Skeletal muscle cell (primary cell): ENCODE results near the gene SLC25A1.
A peak's percentile ranks its signal among the peaks of the same experiment; 100 is the strongest.

Experiments used
- DNase-seq: peaks from one replicate; pipeline ENCODE4 v3.0.0-alpha.2; 2010; ENCODE audit warnings: low read depth
- H3K4me3 ChIP-seq: 2 replicates; pipeline ENCODE4 v1.5.1; 2011; ENCODE audit warnings: low read depth, mild to moderate bottlenecking, control low read depth, low read length, moderate library complexity

Gene SLC25A1

GRCh38 chr22:19178657-19179496 is at the start of gene SLC25A1:
Gene SLC25A1 (minus strand): TSS chr22:19178736. CDS start chr22:19178673, 63 bp downstream.
- peak within 1 kb of the TSS; percentile 79 for H3K4me3 ChIP-seq
- DNase-seq, result peak; percentile 55

GRCh38 chr22:19228179-19228578 is 49.6 kb upstream of the SLC25A1 start:
- no peak for DNase-seq
- H3K4me3 ChIP-seq, result no peak overlapping the region

DNA sequence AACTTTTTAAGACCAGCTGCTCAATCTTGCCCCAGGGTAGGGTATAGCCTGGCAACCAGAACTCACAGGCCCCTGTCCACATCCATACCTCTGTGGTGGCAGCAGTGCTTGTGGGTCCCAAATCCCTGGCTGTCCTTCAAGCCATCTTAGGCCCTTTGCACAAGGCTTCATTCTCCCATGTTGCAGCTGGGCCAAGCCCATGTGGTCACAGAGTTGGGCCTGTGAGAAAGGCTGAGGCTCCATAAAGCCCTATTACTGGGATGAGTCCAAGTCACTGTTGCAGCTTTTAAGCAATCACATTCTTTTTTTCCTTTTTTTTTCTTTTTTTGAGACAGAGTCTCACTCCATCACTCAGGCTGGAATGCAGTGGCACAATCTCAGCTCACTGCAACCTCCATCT is 47.9 kb upstream of the SLC25A1 start:
- DNase-seq, result no peak
- no peak overlapping the region for H3K4me3 ChIP-seq

DNA sequence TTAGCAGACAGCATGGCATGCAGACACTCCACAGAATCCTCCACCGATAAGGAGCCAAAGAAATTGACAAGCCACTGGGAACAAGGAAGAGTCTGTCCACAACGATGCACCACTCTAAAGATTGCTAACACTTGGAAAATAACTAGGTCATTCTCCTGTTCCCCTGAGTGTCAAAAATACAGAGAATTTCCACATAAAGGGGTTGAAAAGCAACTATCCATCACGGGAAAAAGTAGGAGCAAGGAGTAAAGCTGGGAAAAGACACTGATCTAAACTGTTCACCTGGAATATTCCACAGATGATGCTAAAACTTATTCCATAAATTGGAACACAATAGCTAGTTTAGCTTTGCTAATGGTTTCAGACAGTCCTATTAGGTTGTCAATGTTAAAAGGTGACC is 47.0 kb upstream of the SLC25A1 start:
- no peak overlapping the region for H3K4me3 ChIP-seq
- DNase-seq, result no peak

DNA sequence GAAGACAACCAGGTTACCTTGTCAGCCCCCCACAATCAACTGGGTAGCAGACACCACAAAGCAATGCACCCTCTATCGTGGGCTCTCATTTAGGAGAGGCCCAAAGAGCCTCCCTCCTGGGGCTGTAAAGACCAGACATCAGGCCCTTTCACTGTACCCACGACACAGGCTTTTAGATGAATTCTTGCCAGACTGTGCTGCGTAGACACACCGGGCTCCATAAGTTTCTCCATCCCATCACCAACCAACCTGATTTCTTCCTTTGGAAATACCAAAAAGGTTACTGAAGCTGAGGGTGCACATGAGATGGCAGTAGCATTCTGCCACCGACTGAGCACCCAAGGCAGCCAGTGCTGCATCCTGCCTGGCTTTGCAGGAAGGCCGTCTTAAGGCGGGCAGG is 46.4 kb upstream of the SLC25A1 start:
- DNase-seq, result no peak
- H3K4me3 ChIP-seq, result no peak overlapping the region

DNA sequence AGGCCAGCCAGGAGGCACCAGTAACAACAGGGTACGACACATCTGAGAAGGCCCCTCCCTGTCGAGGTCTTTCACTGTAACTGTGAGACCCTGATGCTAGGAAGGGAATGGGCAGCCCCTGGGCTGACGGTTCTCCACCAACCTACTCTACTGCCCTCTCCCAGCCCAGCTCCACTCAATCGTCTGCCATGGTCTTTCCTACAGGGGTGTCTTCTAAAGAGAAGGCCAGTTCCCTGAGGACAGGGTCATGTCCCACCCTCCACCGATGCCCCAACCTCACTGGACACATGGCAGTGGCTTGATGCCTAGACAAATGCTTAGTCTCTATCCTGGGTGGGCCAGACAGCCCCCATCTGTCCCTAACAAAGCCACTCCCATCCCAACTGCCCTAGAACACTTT is 46.0 kb upstream of the SLC25A1 start:
- no peak overlapping the region for H3K4me3 ChIP-seq
- DNase-seq, result no peak

GRCh38 chr22:19223617-19224016 is 45.1 kb upstream of the SLC25A1 start:
- no peak for DNase-seq
- H3K4me3 ChIP-seq, result no peak overlapping the region

- H3K4me3 ChIP-seq, result no peak overlapping the region
- DNase-seq, result no peak
These were observed 44.6 kb upstream of the SLC25A1 start for GRCh38 chr22:19223110-19223509.

DNA sequence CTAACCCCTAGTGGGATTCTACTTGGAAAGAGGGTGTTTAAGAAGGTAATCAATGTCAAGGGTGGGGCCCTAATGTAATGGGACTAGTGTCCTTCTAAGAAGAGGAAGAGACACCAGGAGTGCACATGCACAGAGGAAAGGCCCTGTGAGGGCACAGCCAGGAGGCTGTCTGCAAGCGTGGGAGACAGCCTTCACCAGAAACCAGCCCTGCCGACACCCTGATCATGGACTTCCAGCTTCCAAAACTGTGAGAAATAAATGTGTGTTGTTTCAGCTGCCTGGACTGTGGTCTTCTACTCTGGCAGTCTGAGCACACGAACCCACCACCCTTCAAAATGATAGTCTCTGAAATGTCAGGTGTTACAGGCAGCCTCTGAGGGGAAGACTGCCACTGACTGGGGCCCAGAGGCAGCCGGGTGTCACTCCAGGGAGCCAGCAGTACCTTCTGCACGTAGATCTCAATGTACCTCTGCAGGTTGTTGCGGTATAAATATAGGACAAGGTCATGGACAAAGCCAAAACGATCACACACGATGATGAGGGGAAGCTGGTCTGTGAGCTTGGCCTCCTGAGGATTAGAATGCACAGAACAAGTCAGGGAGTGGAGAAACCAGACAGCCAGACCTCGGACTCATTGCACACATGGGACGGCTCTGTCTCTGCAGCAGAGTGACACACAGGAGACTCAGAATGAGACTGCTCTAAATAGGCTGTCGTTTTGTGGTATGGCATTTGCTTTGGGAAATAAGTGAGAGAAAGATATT is 43.9 kb upstream of the SLC25A1 start:
- DNase-seq, result no peak
- no peak overlapping the region for H3K4me3 ChIP-seq

DNA sequence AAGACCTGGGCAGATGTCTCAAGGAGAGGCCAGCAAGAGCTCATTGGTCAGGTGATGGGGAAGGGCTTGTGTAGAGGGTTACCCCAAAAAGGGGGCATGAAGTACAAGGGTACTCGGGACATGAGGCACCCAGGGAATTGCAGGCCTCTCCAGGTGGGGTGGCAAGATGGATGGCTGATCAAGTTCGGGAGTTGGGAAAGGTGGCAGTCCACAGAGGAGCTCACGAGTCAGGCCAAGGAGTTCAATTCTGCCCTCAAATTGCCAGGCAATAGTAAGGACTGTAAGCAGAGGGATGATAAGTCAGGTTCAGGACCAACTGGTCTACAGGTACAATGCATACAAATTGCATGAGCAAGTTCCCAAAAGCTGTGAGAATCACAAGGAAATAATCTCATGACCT is 42.3 kb upstream of the SLC25A1 start:
- no peak overlapping the region for H3K4me3 ChIP-seq

GRCh38 chr22:19218541-19219233 is 40.2 kb upstream of the SLC25A1 start:
- DNase-seq, result no peak

More for the DNA sequence above, 42.3 kb upstream of the SLC25A1 start:
- no peak for DNase-seq

GRCh38 chr22:19216579-19216978 is 38.0 kb upstream of the SLC25A1 start:
- H3K4me3 ChIP-seq, result no peak overlapping the region
- no peak for DNase-seq

More at GRCh38 chr22:19218541-19219233, 40.2 kb upstream of the SLC25A1 start:
- H3K4me3 ChIP-seq, result no peak overlapping the region

- no peak for DNase-seq
- no peak overlapping the region for H3K4me3 ChIP-seq
These were observed 36.8 kb upstream of the SLC25A1 start for GRCh38 chr22:19215360-19215759.

- DNase-seq, result no peak
- no peak overlapping the region for H3K4me3 ChIP-seq
These were observed 35.5 kb upstream of the SLC25A1 start for GRCh38 chr22:19214078-19214473.

DNA sequence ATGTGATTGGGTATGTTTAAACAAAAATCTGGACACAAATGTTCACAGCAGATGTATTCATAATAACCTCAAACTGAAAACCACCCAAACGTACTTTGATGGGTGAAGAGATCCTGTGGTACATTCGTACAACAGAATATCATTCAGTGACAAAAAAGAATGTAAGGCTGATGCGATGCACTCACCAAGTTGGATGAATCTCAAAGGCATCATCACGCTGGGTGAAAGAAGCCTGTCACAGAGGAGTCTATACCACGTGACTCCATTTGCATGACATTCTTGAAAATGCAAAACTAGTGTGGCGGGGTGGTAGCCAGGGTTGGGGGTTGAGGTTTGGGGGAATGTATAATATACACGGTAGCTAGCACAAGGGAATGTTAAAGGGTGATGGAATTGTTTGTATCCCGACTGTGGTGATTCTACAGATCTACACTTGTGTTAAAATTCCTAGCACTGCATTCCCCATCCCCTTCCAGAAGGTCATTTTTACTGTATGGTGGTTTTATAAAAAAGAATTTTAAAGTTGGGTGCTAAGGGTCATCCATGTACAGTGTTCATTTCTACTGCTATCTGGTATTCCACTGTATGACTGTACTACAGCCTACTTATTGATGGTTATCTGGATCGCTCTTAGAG is 35.0 kb upstream of the SLC25A1 start:
- no peak overlapping the region for H3K4me3 ChIP-seq
- DNase-seq, result no peak

- no peak for DNase-seq
- H3K4me3 ChIP-seq, result no peak overlapping the region
These were observed 34.5 kb upstream of the SLC25A1 start for GRCh38 chr22:19213001-19213400.

GRCh38 chr22:19212302-19212870 is 33.9 kb upstream of the SLC25A1 start:
- no peak for DNase-seq
- no peak overlapping the region for H3K4me3 ChIP-seq

GRCh38 chr22:19210188-19210587 is 31.7 kb upstream of the SLC25A1 start:
- DNase-seq, result no peak
- no peak overlapping the region for H3K4me3 ChIP-seq

DNA sequence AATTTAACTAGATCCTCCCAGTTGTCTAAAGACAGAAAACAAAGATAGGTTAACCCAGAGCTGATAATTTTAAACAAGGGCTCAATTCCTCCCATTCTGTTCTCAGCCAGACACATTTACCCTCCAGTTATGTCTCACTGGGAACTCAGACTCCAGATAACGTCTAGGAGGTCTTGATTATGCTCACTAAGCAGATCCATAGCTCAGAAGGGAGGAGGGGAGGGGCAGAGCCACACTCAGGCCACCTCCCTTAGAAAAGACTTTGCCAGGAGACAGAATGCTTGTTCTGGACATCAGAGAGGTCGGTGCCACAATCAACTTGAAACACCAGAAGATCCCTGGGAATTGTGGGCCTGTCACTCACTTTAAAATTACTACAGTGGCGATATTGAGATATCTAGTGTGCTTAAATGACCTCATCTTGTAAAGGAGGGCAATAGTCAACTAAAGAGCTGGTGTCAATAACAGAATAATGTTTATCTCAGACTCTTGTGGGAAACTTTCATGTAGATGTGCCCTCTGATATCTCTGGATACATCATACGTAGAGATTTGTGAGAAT is 29.8 kb upstream of the SLC25A1 start:
- no peak for DNase-seq
- no peak overlapping the region for H3K4me3 ChIP-seq
